ENCODE results near the gene CTCF.
A peak's percentile ranks its signal among the peaks of the same experiment; 100 is the strongest.

The CTCF gene

GRCh38 chr16:67562918-67563707 lies 787 bp downstream of the CTCF start:
- Histone ChIP-seq H3K27me3 (ENCODE audit: insufficient read depth, low read length, poor library complexity) (no peaks in the 10 kb centered on the region), H3K36me3 (ENCODE audit: control insufficient read depth, insufficient read depth, low read length) (no peaks in the 10 kb centered on the region), H3K56ac (ENCODE audit: low read length) (peak overlapping the region; percentile 98), H2BK15ac (replicated peaks; ENCODE audit: low read depth) (no peak overlapping the region), H2BK5ac (ENCODE audit: low read length) (peak overlapping the region; percentile 88), H3K9ac (ENCODE audit: low read length) (peak overlapping the region; percentile 98), H3K4ac (ENCODE audit: low read depth, low read length) (peak overlapping the region; percentile 99), H3K4me1 (ENCODE audit: control insufficient read depth, low read depth, low read length) (peaks cover 2% of the 10 kb centered on the region), H2AK5ac (ENCODE audit: low read length) (no peak overlapping the region), H4K8ac (ENCODE audit: low read depth, low read length) (no peak overlapping the region), H3K4me3 (ENCODE audit: low read length) (peak overlapping the region; percentile 77), H3K27ac (ENCODE audit: low read depth, low read length) (peak overlapping the region; percentile 100), H3K18ac (ENCODE audit: low read length) (peak overlapping the region; percentile 91), H2BK120ac (ENCODE audit: low read depth, low read length) (peak overlapping the region; percentile 10), H3K4me2 (ENCODE audit: low read length) (peak overlapping the region; percentile 77), H3K79me2 (ENCODE audit: control insufficient read depth, insufficient read depth, low read length) (peaks cover 54% of the 10 kb centered on the region), H3K23ac (ENCODE audit: low read length) (peak overlapping the region; percentile 15), H4K5ac (ENCODE audit: low read length) (no peak overlapping the region), H3K79me1 (ENCODE audit: low read length) (peaks cover 6% of the 10 kb centered on the region)
- no CpG with 5 or more reads among the region's 96 CpGs for WGBS (ENCODE audit: extremely low coverage, insufficient coverage, low lambda C conversion rate)
- peak; percentile 79 for DNase-seq

- H3K9ac ChIP-seq (ENCODE audit: low read length): peak overlapping the region; percentile 98
- peak overlapping the region; percentile 100 for H3K27ac ChIP-seq (ENCODE audit: low read depth, low read length)
- H3K18ac ChIP-seq (ENCODE audit: low read length): peak overlapping the region; percentile 91
- no peaks in the 10 kb centered on the region for H3K36me3 ChIP-seq (ENCODE audit: control insufficient read depth, insufficient read depth, low read length)
- H3K79me1 ChIP-seq (ENCODE audit: low read length): peaks cover 6% of the 10 kb centered on the region
- H3K4me2 ChIP-seq (ENCODE audit: low read length): peak overlapping the region; percentile 77
- no peaks in the 10 kb centered on the region for H3K27me3 ChIP-seq (ENCODE audit: insufficient read depth, low read length, poor library complexity)
- no CpG with 5 or more reads among the region's 20 CpGs for WGBS (ENCODE audit: extremely low coverage, insufficient coverage, low lambda C conversion rate)
- no peak overlapping the region for H4K8ac ChIP-seq (ENCODE audit: low read depth, low read length)
- peaks cover 62% of the 10 kb centered on the region for H3K79me2 ChIP-seq (ENCODE audit: control insufficient read depth, insufficient read depth, low read length)
- no peak overlapping the region for H3K23ac ChIP-seq (ENCODE audit: low read length)
- peak; percentile 41 for DNase-seq
- peak overlapping the region; percentile 99 for H3K4ac ChIP-seq (ENCODE audit: low read depth, low read length)
- H2BK5ac ChIP-seq (ENCODE audit: low read length): no peak overlapping the region
- peaks cover 2% of the 10 kb centered on the region for H3K4me1 ChIP-seq (ENCODE audit: control insufficient read depth, low read depth, low read length)
- H3K56ac ChIP-seq (ENCODE audit: low read length): peak overlapping the region; percentile 98
- peak overlapping the region; percentile 77 for H3K4me3 ChIP-seq (ENCODE audit: low read length)
- no peak overlapping the region for H4K5ac ChIP-seq (ENCODE audit: low read length)
- no peak overlapping the region for H2AK5ac ChIP-seq (ENCODE audit: low read length)
- H2BK120ac ChIP-seq (ENCODE audit: low read depth, low read length): no peak overlapping the region
- no peak overlapping the region for H2BK15ac ChIP-seq (replicated peaks; ENCODE audit: low read depth)
These were observed 1.6 kb downstream of the CTCF start for GRCh38 chr16:67563708-67564468.

DNA sequence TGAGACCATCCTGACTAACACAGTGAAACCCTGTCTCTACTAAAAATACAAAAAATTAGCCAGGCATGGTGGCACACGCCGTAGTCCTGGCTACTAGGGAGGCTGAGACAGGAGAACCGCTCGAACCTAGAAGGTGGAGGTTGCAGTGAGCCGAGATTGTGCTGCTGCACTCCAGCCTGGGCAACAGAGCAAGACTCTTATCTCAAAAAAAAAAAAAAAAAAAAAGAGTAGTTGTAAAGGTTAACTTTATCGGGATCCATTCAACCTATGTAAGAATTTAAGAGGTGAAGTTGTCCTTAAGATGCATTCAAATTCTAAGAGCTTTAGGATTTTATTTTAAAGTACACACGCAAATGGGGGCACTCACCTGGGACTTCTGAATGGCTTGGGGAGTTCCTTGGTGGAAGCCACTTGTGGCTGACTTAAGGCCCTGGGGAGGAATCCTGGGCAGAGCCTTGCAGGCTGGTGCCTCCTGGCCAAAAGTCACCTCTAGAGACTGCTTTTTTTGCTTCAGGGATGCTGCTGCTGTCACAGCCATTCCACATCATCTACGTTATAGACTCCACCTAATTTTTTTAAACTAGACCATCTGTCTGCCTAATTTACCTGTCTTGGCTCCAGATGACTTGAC lies 3.3 kb downstream of the CTCF start:
- Histone ChIP-seq H3K4ac (ENCODE audit: low read depth, low read length) (no peak overlapping the region), H2BK120ac (ENCODE audit: low read depth, low read length) (no peak overlapping the region), H4K5ac (ENCODE audit: low read length) (no peak overlapping the region), H3K79me1 (ENCODE audit: low read length) (peaks cover 3% of the 10 kb centered on the region), H3K4me3 (ENCODE audit: low read length) (no peak overlapping the region), H3K4me2 (ENCODE audit: low read length) (no peak overlapping the region), H4K8ac (ENCODE audit: low read depth, low read length) (no peak overlapping the region), H2BK5ac (ENCODE audit: low read length) (no peak overlapping the region), H3K79me2 (ENCODE audit: control insufficient read depth, insufficient read depth, low read length) (peaks cover 69% of the 10 kb centered on the region), H2BK15ac (replicated peaks; ENCODE audit: low read depth) (no peak overlapping the region), H3K4me1 (ENCODE audit: control insufficient read depth, low read depth, low read length) (peaks cover 2% of the 10 kb centered on the region), H3K27me3 (ENCODE audit: insufficient read depth, low read length, poor library complexity) (no peaks in the 10 kb centered on the region), H3K27ac (ENCODE audit: low read depth, low read length) (no peak overlapping the region), H3K56ac (ENCODE audit: low read length) (no peak overlapping the region), H3K9ac (ENCODE audit: low read length) (no peak overlapping the region), H3K23ac (ENCODE audit: low read length) (no peak overlapping the region), H3K36me3 (ENCODE audit: control insufficient read depth, insufficient read depth, low read length) (no peaks in the 10 kb centered on the region), H3K18ac (ENCODE audit: low read length) (no peak overlapping the region), H2AK5ac (ENCODE audit: low read length) (no peak overlapping the region)
- WGBS (ENCODE audit: extremely low coverage, insufficient coverage, low lambda C conversion rate): no CpG with 5 or more reads among the region's 8 CpGs
- no peak for DNase-seq

- no peak overlapping the region for H2BK15ac ChIP-seq (replicated peaks; ENCODE audit: low read depth)
- no peak overlapping the region for H3K23ac ChIP-seq (ENCODE audit: low read length)
- H3K4me1 ChIP-seq (ENCODE audit: control insufficient read depth, low read depth, low read length): no peaks in the 10 kb centered on the region
- H3K79me1 ChIP-seq (ENCODE audit: low read length): peaks cover 6% of the 10 kb centered on the region
- no peak overlapping the region for H3K4me2 ChIP-seq (ENCODE audit: low read length)
- no peak overlapping the region for H3K56ac ChIP-seq (ENCODE audit: low read length)
- H3K36me3 ChIP-seq (ENCODE audit: control insufficient read depth, insufficient read depth, low read length): peaks cover 4% of the 10 kb centered on the region
- no peak overlapping the region for H3K4ac ChIP-seq (ENCODE audit: low read depth, low read length)
- peaks cover 47% of the 10 kb centered on the region for H3K79me2 ChIP-seq (ENCODE audit: control insufficient read depth, insufficient read depth, low read length)
- no peak for DNase-seq
- no peak overlapping the region for H3K4me3 ChIP-seq (ENCODE audit: low read length)
- no peak overlapping the region for H4K5ac ChIP-seq (ENCODE audit: low read length)
- H4K8ac ChIP-seq (ENCODE audit: low read depth, low read length): no peak overlapping the region
- no peaks in the 10 kb centered on the region for H3K27me3 ChIP-seq (ENCODE audit: insufficient read depth, low read length, poor library complexity)
- no peak overlapping the region for H3K27ac ChIP-seq (ENCODE audit: low read depth, low read length)
- H3K9ac ChIP-seq (ENCODE audit: low read length): no peak overlapping the region
- no peak overlapping the region for H3K18ac ChIP-seq (ENCODE audit: low read length)
- no peak overlapping the region for H2AK5ac ChIP-seq (ENCODE audit: low read length)
- WGBS (ENCODE audit: extremely low coverage, insufficient coverage, low lambda C conversion rate): no CpG with 5 or more reads among the region's 2 CpGs
- no peak overlapping the region for H2BK5ac ChIP-seq (ENCODE audit: low read length)
- H2BK120ac ChIP-seq (ENCODE audit: low read depth, low read length): no peak overlapping the region
These were observed 9.1 kb downstream of the CTCF start for GRCh38 chr16:67571464-67571863.

GRCh38 chr16:67571981-67572431 lies 9.7 kb downstream of the CTCF start:
- Histone ChIP-seq H3K27ac (ENCODE audit: low read depth, low read length) (no peak overlapping the region), H2BK15ac (replicated peaks; ENCODE audit: low read depth) (no peak overlapping the region), H3K9ac (ENCODE audit: low read length) (no peak overlapping the region), H4K8ac (ENCODE audit: low read depth, low read length) (no peak overlapping the region), H3K4me3 (ENCODE audit: low read length) (no peak overlapping the region), H4K5ac (ENCODE audit: low read length) (no peak overlapping the region), H2BK120ac (ENCODE audit: low read depth, low read length) (no peak overlapping the region), H3K27me3 (ENCODE audit: insufficient read depth, low read length, poor library complexity) (no peaks in the 10 kb centered on the region), H3K4me1 (ENCODE audit: control insufficient read depth, low read depth, low read length) (no peaks in the 10 kb centered on the region), H3K23ac (ENCODE audit: low read length) (no peak overlapping the region), H2BK5ac (ENCODE audit: low read length) (no peak overlapping the region), H3K79me2 (ENCODE audit: control insufficient read depth, insufficient read depth, low read length) (peaks cover 42% of the 10 kb centered on the region), H3K18ac (ENCODE audit: low read length) (no peak overlapping the region), H3K36me3 (ENCODE audit: control insufficient read depth, insufficient read depth, low read length) (peaks cover 4% of the 10 kb centered on the region), H3K79me1 (ENCODE audit: low read length) (peaks cover 6% of the 10 kb centered on the region), H2AK5ac (ENCODE audit: low read length) (no peak overlapping the region), H3K4me2 (ENCODE audit: low read length) (no peak overlapping the region), H3K56ac (ENCODE audit: low read length) (no peak overlapping the region), H3K4ac (ENCODE audit: low read depth, low read length) (no peak overlapping the region)
- DNase-seq: no peak
- no CpG with 5 or more reads among the region's 4 CpGs for WGBS (ENCODE audit: extremely low coverage, insufficient coverage, low lambda C conversion rate)

Data from mesendoderm (in vitro differentiated cells).